ENCODE measurements around the gene GRIN2A.

DNA sequence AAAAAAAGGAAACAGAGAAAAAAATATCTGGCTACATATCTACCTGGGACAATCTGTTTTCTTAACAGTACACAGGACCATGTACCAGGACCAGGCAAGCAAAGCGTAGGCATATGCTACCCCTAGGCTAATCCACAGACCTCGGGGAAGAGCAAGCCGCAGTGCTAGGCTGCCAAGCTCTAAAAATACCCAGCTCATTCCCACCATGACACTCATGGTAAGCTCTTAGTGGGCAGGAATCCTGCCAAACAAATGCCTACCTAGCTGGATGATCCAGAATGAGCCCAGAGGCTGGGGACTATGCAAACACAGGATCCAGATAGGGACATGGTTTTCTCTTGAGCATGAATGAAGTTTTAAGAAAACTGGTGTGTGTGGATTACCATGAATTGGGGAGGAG lies 95.6 kb downstream of the GRIN2A start:
- TF ChIP-seq, protein P1, sequence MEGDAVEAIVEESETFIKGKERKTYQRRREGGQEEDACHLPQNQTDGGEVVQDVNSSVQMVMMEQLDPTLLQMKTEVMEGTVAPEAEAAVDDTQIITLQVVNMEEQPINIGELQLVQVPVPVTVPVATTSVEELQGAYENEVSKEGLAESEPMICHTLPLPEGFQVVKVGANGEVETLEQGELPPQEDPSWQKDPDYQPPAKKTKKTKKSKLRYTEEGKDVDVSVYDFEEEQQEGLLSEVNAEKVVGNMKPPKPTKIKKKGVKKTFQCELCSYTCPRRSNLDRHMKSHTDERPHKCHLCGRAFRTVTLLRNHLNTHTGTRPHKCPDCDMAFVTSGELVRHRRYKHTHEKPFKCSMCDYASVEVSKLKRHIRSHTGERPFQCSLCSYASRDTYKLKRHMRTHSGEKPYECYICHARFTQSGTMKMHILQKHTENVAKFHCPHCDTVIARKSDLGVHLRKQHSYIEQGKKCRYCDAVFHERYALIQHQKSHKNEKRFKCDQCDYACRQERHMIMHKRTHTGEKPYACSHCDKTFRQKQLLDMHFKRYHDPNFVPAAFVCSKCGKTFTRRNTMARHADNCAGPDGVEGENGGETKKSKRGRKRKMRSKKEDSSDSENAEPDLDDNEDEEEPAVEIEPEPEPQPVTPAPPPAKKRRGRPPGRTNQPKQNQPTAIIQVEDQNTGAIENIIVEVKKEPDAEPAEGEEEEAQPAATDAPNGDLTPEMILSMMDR (IDR thresholded peaks at IDR 0.05): no peak
- no peak for TF ChIP-seq ZFX (IDR thresholded peaks at IDR 0.05; ENCODE audit: borderline replicate concordance)
